Activated CD8-positive, alpha-beta T cell treated with anti-CD3 and anti-CD28 coated beads, Interleukin-2, amount 10 ng/mL, durations not matched to agents 7 days and 5 days (primary cell): ENCODE measurements around the gene MYO15B. TPM values are rescaled to one million over a fixed set of nuclear protein-coding genes. Genes with fewer than 3 reads are reported as not detected.

Source experiments
- ATAC-seq: fragments of 150-1000 bp; cut with Tn5 transposase; one replicate; pipeline ENCODE4 v1.10.0; 2021; ENCODE audit warnings: moderate library complexity
- CTCF ChIA-PET: fragments of 350-600 bp; sonication (Branson Sonifier 250); formaldehyde crosslinking; loops from one replicate; lab custom pipeline; 2021; ENCODE audit warnings: antibody characterized with exemption; lab: Charles Lee
- POLR2A ChIA-PET: fragments of 350-600 bp; sonication (Branson Sonifier 250); formaldehyde crosslinking; loops from one replicate; lab custom pipeline; 2021; ENCODE audit warnings: antibody characterized with exemption; lab: Charles Lee
- DNase-seq: peaks from one replicate; pipeline ENCODE4 v3.0.0-alpha.2; 2020
- H3K27ac Mint-ChIP-seq: one replicate; pipeline ENCODE4 v1.8.0; 2021; ENCODE audit warnings: mild to moderate bottlenecking, mixed read lengths
- H3K27me3 Mint-ChIP-seq: one replicate; pipeline ENCODE4 v1.8.0; 2021; ENCODE audit warnings: low read depth, mixed read lengths
- H3K36me3 Mint-ChIP-seq: one replicate; pipeline ENCODE4 v1.8.0; 2021; ENCODE audit warnings: low read depth, mixed read lengths
- H3K4me1 Mint-ChIP-seq: one replicate; pipeline ENCODE4 v1.8.0; 2021; ENCODE audit warnings: low read depth, mixed read lengths
- H3K4me3 Mint-ChIP-seq: one replicate; pipeline ENCODE4 v1.8.0; 2021; ENCODE audit warnings: mild to moderate bottlenecking, mixed read lengths
- H3K9me3 Mint-ChIP-seq: one replicate; pipeline ENCODE4 v1.8.0; 2022; ENCODE audit warnings: mixed read lengths; ENCODE audit not compliant: insufficient read depth
- total RNA-seq, 2 experiments: library from RNA; stranded (reverse); gene quantifications; one replicate each; pipeline ENCODE4 v1.2.3, GENCODE V29; 2021

Gene MYO15B
- total RNA-seq, 2 experiments from 2014 or later: 26.9 to 27.8 TPM

- H3K27ac Mint-ChIP-seq: no peak overlapping the region
- no peaks in the 10 kb centered on the region for H3K27me3 Mint-ChIP-seq
- H3K9me3 Mint-ChIP-seq: no peaks in the 10 kb centered on the region
- ATAC-seq: no peak
- no peaks in the 10 kb centered on the region for H3K4me1 Mint-ChIP-seq
- DNase-seq: no peak
- POLR2A ChIA-PET: no interaction called here
- no peaks in the 10 kb centered on the region for H3K36me3 Mint-ChIP-seq
- H3K4me3 Mint-ChIP-seq: no peak overlapping the region
- CTCF ChIA-PET: interaction anchor here (0.9 to 1.4 kb wide), 3 partner anchors 16 to 196 kb away, joined by 3 to 4 read pairs (median 3); no protein-coding TSS in a partner anchor
Measured at GRCh38 chr17:75551266-75551665, 36.3 kb upstream of the MYO15B start.

GRCh38 chr17:75552425-75553294 is 34.9 kb upstream of the MYO15B start:
- H3K4me1 Mint-ChIP-seq: no peaks in the 10 kb centered on the region
- DNase-seq: no peak
- no peaks in the 10 kb centered on the region for H3K9me3 Mint-ChIP-seq
- CTCF ChIA-PET: interaction anchor here (1.4 to 1.5 kb wide), 2 partner anchors 28 to 80 kb away, joined by 3 to 4 read pairs; no protein-coding TSS in a partner anchor
- H3K4me3 Mint-ChIP-seq: no peak overlapping the region
- no peak overlapping the region for H3K27ac Mint-ChIP-seq
- no peak for ATAC-seq
- POLR2A ChIA-PET: no interaction called here
- H3K36me3 Mint-ChIP-seq: no peaks in the 10 kb centered on the region
- H3K27me3 Mint-ChIP-seq: no peaks in the 10 kb centered on the region

GRCh38 chr17:75553295-75554110 is 34.1 kb upstream of the MYO15B start:
- Mint-ChIP-seq H3K9me3 (no peaks in the 10 kb centered on the region), H3K4me1 (no peaks in the 10 kb centered on the region), H3K27me3 (no peaks in the 10 kb centered on the region), H3K4me3 (no peak overlapping the region), H3K36me3 (no peaks in the 10 kb centered on the region), H3K27ac (no peak overlapping the region)
- POLR2A ChIA-PET: no interaction called here
- CTCF ChIA-PET: interaction anchor here (0.7 to 1.5 kb wide), 2 partner anchors 27 to 119 kb away, joined by 3 to 4 read pairs; no protein-coding TSS in a partner anchor
- DNase-seq (no peak), ATAC-seq (no peak)

GRCh38 chr17:75555679-75556153 is 31.9 kb upstream of the MYO15B start:
- Mint-ChIP-seq H3K27me3 (no peaks in the 10 kb centered on the region), H3K9me3 (no peaks in the 10 kb centered on the region), H3K4me3 (no peak overlapping the region), H3K36me3 (no peaks in the 10 kb centered on the region), H3K4me1 (no peaks in the 10 kb centered on the region), H3K27ac (no peak overlapping the region)
- POLR2A ChIA-PET: no interaction called here
- DNase-seq (no peak), ATAC-seq (no peak)
- CTCF ChIA-PET: no interaction called here

GRCh38 chr17:75557075-75557851 is 30.3 kb upstream of the MYO15B start:
- POLR2A ChIA-PET: no interaction called here
- H3K9me3 Mint-ChIP-seq: no peaks in the 10 kb centered on the region
- H3K4me1 Mint-ChIP-seq: no peaks in the 10 kb centered on the region
- DNase-seq: no peak
- H3K27me3 Mint-ChIP-seq: no peaks in the 10 kb centered on the region
- no peak overlapping the region for H3K27ac Mint-ChIP-seq
- H3K4me3 Mint-ChIP-seq: no peak overlapping the region
- H3K36me3 Mint-ChIP-seq: no peaks in the 10 kb centered on the region
- ATAC-seq: no peak
- CTCF ChIA-PET: no interaction called here

- H3K27ac Mint-ChIP-seq: no peak overlapping the region
- H3K9me3 Mint-ChIP-seq: no peaks in the 10 kb centered on the region
- ChIA-PET CTCF (no interaction called here), POLR2A (no interaction called here)
- no peaks in the 10 kb centered on the region for H3K4me1 Mint-ChIP-seq
- no peaks in the 10 kb centered on the region for H3K36me3 Mint-ChIP-seq
- ATAC-seq (no peak), DNase-seq (no peak)
- no peaks in the 10 kb centered on the region for H3K27me3 Mint-ChIP-seq
- no peak overlapping the region for H3K4me3 Mint-ChIP-seq
Measured at GRCh38 chr17:75557852-75558665, 29.5 kb upstream of the MYO15B start.

- no peak for ATAC-seq
- no peak overlapping the region for H3K4me3 Mint-ChIP-seq
- ChIA-PET CTCF (no interaction called here), POLR2A (no interaction called here)
- no peak overlapping the region for H3K27ac Mint-ChIP-seq
- H3K36me3 Mint-ChIP-seq: no peaks in the 10 kb centered on the region
- no peaks in the 10 kb centered on the region for H3K9me3 Mint-ChIP-seq
- no peaks in the 10 kb centered on the region for H3K27me3 Mint-ChIP-seq
- no peak for DNase-seq
- no peaks in the 10 kb centered on the region for H3K4me1 Mint-ChIP-seq
Measured at GRCh38 chr17:75558666-75559530, 28.7 kb upstream of the MYO15B start.

- no peaks in the 10 kb centered on the region for H3K4me1 Mint-ChIP-seq
- H3K9me3 Mint-ChIP-seq: no peaks in the 10 kb centered on the region
- no peak for DNase-seq
- H3K27ac Mint-ChIP-seq: no peak overlapping the region
- CTCF ChIA-PET: no interaction called here
- ATAC-seq: no peak
- no peaks in the 10 kb centered on the region for H3K36me3 Mint-ChIP-seq
- H3K4me3 Mint-ChIP-seq: no peak overlapping the region
- POLR2A ChIA-PET: interaction anchor here (1.4 kb wide), 1 partner anchor 11 kb away, joined by 4 read pairs; no protein-coding TSS in a partner anchor
- H3K27me3 Mint-ChIP-seq: no peaks in the 10 kb centered on the region
Measured at GRCh38 chr17:75559958-75560533, 27.6 kb upstream of the MYO15B start.

GRCh38 chr17:75561927-75562603 is 25.5 kb upstream of the MYO15B start:
- Mint-ChIP-seq H3K27ac (no peak overlapping the region), H3K4me3 (no peak overlapping the region), H3K36me3 (no peaks in the 10 kb centered on the region), H3K9me3 (no peaks in the 10 kb centered on the region), H3K4me1 (no peaks in the 10 kb centered on the region), H3K27me3 (no peaks in the 10 kb centered on the region)
- ChIA-PET CTCF (no interaction called here), POLR2A (interaction anchor here (0.6 kb wide), 1 partner anchor 28 kb away, joined by 5 read pairs; no protein-coding TSS in a partner anchor)
- DNase-seq (no peak), ATAC-seq (no peak)
